Thyroid gland (tissue), 4 donors: Measurements from ENCODE around the gene VWA5B1.

ENCODE experiments used
- POLR2A ChIP-seq, 2 donors: fragments of 450-650 bp; IDR thresholded peaks; one replicate each; pipeline ENCODE4 v1.6.1; 2017; ENCODE audit warnings: antibody characterized with exemption in 2 of 2, mild to moderate bottlenecking in 2 of 2, moderate library complexity in 1 of 2
- TF ChIP-seq, protein P1 (sequence below), 6 experiments: fragments of 200-600 bp in 3 of 6; fragments of 450-650 bp in 3 of 6; sonication (generic) in 3 of 6; IDR thresholded peaks; one replicate each; pipeline ENCODE4 v1.5.1; 2016 to 2019; ENCODE audit warnings: antibody characterized with exemption in 6 of 6, mild to moderate bottlenecking in 2 of 6, inconsistent platforms in 1 of 6, moderate library complexity in 1 of 6

DNA sequence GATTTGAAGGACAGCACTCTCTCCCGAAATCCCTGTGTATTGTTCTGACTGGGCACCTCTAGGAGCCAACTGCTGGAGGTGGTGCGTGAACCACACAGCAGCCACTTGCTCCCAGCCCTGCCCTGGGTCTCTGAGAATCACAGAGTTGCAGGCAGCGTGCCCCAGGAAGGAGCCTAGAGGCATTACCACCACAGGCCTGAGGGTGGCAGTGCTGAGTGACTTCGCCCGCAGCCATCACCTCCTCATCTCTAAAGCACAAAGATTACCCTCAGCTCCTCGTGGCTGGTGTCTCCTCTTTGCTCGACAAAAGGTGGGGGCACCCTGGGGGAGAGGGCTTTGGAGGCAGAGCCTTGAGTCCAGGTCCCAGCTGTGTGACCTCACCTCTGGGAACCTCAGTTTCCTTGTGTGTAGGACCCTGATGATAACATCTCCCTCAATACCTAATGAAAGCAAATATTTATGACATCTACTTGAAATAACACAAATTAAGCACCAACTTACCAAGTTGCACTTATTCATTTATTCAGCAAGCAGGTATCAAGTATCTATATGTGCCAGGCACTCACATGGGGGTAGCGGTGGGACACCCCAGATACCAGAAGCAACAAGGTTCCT, 86.3 kb downstream of the VWA5B1 start:
- TF ChIP-seq, protein P1, sequence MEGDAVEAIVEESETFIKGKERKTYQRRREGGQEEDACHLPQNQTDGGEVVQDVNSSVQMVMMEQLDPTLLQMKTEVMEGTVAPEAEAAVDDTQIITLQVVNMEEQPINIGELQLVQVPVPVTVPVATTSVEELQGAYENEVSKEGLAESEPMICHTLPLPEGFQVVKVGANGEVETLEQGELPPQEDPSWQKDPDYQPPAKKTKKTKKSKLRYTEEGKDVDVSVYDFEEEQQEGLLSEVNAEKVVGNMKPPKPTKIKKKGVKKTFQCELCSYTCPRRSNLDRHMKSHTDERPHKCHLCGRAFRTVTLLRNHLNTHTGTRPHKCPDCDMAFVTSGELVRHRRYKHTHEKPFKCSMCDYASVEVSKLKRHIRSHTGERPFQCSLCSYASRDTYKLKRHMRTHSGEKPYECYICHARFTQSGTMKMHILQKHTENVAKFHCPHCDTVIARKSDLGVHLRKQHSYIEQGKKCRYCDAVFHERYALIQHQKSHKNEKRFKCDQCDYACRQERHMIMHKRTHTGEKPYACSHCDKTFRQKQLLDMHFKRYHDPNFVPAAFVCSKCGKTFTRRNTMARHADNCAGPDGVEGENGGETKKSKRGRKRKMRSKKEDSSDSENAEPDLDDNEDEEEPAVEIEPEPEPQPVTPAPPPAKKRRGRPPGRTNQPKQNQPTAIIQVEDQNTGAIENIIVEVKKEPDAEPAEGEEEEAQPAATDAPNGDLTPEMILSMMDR (IDR thresholded peaks at IDR 0.05), result peak; percentile 25 to 64 (median 42)
- no peak for TF ChIP-seq POLR2A (IDR thresholded peaks at IDR 0.05)
